Progenitor cell of endocrine pancreas (in vitro differentiated cells): ENCODE measurements around the gene RAB14. TPM values are rescaled to one million over a fixed set of nuclear protein-coding genes. Genes with fewer than 3 reads are reported as not detected.
"Not testable (repeated sequence)": the region's sequence is repeated elsewhere in the genome, so short reads cannot be mapped to it uniquely, and the experiment has no call there.

Experiments used
- DNase-seq: peaks from one replicate; pipeline ENCODE4 v3.0.0; 2021; ENCODE audit warnings: low spot score; ENCODE audit not compliant: unreplicated experiment
- H3K27ac Mint-ChIP-seq: 2 replicates; pipeline ENCODE4 v1.8.0; 2021; ENCODE audit warnings: mild to moderate bottlenecking, moderate library complexity, mixed read lengths
- H3K27me3 Mint-ChIP-seq: 2 replicates; pipeline ENCODE4 v1.8.0; 2021; ENCODE audit warnings: mixed read lengths
- H3K36me3 Mint-ChIP-seq: 2 replicates; pipeline ENCODE4 v1.8.0; 2022; ENCODE audit warnings: mixed read lengths; ENCODE audit not compliant: insufficient read depth
- H3K4me1 Mint-ChIP-seq: 2 replicates; pipeline ENCODE4 v1.8.0; 2021; ENCODE audit warnings: low read depth, mixed read lengths
- H3K4me3 Mint-ChIP-seq: 2 replicates; pipeline ENCODE4 v1.8.0; 2021; ENCODE audit warnings: low read depth, mild to moderate bottlenecking, moderate library complexity, mixed read lengths
- H3K9me3 Mint-ChIP-seq: 2 replicates; pipeline ENCODE4 v1.8.0; 2021; ENCODE audit warnings: low read depth, mixed read lengths
- total RNA-seq: library from RNA; stranded (reverse); gene quantifications from 2 replicates; pipeline ENCODE4 v1.2.1, GENCODE V29; 2021
- TF ChIP-seq, protein P1 (sequence below): fragments of 200-600 bp; sonication (generic); IDR thresholded peaks from one replicate; pipeline ENCODE4 v1.5.0; 2021; ENCODE audit warnings: antibody characterized with exemption, mild to moderate bottlenecking; ENCODE audit not compliant: unreplicated experiment

Gene RAB14
- total RNA-seq, 1 donor from 2014 or later: 53.7 TPM

DNA sequence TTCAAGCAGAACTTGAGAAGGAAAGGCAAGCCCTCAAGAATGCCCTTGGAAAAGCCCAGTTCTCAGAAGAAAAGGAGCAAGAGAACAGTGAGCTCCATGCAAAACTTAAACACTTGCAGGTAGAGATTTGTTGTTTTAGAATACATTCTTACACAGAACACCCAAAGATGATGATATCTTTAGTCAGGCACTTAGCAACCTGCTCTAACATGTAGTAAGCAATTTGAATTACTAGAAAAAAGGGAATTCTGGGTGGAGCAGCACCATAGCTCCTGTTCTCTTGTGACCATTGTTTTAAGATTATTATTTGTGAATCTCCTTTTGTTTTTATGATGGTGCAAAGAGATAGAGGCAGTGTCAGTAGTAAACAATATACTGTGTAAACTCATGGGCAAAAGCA lies 63.1 kb downstream of the RAB14 start:
- no peak for DNase-seq
- Mint-ChIP-seq H3K36me3 (peaks cover 11% of the 10 kb centered on the region), H3K9me3 (no peaks in the 10 kb centered on the region), H3K27ac (no peak overlapping the region), H3K27me3 (no peaks in the 10 kb centered on the region), H3K4me1 (peaks cover 2% of the 10 kb centered on the region), H3K4me3 (no peak overlapping the region)
- TF ChIP-seq, protein P1, sequence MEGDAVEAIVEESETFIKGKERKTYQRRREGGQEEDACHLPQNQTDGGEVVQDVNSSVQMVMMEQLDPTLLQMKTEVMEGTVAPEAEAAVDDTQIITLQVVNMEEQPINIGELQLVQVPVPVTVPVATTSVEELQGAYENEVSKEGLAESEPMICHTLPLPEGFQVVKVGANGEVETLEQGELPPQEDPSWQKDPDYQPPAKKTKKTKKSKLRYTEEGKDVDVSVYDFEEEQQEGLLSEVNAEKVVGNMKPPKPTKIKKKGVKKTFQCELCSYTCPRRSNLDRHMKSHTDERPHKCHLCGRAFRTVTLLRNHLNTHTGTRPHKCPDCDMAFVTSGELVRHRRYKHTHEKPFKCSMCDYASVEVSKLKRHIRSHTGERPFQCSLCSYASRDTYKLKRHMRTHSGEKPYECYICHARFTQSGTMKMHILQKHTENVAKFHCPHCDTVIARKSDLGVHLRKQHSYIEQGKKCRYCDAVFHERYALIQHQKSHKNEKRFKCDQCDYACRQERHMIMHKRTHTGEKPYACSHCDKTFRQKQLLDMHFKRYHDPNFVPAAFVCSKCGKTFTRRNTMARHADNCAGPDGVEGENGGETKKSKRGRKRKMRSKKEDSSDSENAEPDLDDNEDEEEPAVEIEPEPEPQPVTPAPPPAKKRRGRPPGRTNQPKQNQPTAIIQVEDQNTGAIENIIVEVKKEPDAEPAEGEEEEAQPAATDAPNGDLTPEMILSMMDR: no peak

DNA sequence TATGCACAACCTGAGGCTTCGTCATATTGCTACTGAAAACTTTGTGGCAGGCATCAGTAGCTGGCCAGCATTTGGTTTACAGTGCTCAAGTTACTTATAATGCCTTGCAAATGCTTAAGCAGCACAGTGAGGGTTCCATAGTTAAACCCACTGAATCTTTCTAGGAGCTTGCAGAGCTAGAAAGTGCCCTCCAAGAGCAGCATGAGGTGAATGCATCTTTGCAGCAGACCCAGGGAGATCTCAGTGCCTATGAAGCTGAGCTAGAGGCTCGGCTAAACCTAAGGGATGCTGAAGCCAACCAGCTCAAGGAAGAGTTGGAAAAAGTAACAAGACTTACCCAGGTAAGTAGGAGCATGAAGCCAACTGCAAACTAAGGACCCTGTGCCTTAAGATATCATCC lies 66.0 kb downstream of the RAB14 start:
- Mint-ChIP-seq H3K27me3 (no peaks in the 10 kb centered on the region), H3K9me3 (no peaks in the 10 kb centered on the region), H3K4me1 (peaks cover 7% of the 10 kb centered on the region), H3K27ac (no peak overlapping the region), H3K4me3 (no peak overlapping the region), H3K36me3 (peaks cover 11% of the 10 kb centered on the region)
- TF ChIP-seq, protein P1: no peak
- no peak for DNase-seq

DNA sequence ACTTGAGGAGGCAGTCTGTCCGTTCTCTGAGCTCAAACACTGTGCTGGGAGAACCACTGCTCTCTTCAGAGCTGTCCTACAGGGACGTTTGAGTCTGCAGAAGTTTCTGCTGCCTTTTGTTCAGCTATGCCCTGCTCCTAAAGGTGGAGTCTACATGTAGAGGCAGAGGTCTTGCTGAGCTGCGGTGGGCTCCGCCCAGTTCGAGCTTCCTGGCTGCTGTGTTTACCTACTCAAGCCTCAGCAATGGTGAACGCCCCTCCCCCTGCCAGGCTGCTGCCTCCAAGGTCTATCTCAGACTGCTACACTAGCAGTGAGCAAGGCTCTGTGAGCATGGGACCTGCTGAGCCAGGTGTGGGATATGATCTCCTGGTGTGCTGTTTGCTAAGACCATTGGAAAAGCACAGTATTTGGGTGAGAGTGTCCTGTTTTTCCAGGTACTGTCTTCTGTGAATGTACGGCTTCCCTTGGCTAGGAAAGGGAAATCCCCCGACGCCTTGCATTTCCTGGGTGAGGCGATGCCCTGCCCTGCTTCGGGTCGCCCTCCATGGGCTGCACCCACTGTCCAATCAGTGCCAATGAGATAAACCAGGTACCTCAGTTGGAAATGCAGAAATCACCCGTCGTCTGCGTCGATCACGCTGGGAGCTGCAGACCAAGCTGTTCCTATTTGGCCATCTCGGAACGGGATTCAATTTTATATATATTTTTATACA lies 68.4 kb downstream of the RAB14 start:
- TF ChIP-seq, protein P1: no peak
- H3K36me3 Mint-ChIP-seq: peaks cover 26% of the 10 kb centered on the region
- H3K9me3 Mint-ChIP-seq: peaks cover 7% of the 10 kb centered on the region
- peaks cover 12% of the 10 kb centered on the region for H3K4me1 Mint-ChIP-seq
- H3K27me3 Mint-ChIP-seq: no peaks in the 10 kb centered on the region
- H3K4me3 Mint-ChIP-seq: no peak overlapping the region
- DNase-seq: peak; percentile 18
- no peak overlapping the region for H3K27ac Mint-ChIP-seq

DNA sequence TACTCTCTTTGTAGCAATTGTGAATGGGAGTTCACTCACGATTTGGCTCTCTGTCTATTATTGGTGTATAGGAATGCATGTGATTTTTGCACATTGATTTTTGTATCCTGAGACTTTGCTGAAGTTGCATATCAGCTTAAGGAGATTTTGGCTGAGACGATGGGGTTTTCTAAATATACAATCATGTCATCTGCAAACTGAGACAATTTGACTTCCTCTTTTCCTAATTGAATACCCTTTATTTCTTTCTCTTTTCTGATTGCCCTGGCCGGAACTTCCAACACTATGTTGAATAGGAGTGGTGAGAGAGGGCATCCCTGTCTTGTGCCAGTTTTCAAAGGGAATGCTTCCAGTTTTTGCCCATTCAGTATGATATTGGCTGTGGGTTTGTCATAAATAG lies 72.3 kb downstream of the RAB14 start:
- not testable (repeated sequence) for DNase-seq, H3K9me3 Mint-ChIP-seq, H3K27me3 Mint-ChIP-seq, H3K4me3 Mint-ChIP-seq, H3K27ac Mint-ChIP-seq
- H3K4me1 Mint-ChIP-seq: peaks cover 12% of the 10 kb centered on the region
- peaks cover 35% of the 10 kb centered on the region for H3K36me3 Mint-ChIP-seq

Other genes starting within 250 kb of the RAB14 start
- 42.8 and 47.1 TPM in 2 replicates for gene C5, start 151.6 kb downstream of the RAB14 start, total RNA-seq
- gene CNTRL, start 126.9 kb downstream of the RAB14 start, total RNA-seq: 18.2 and 22.0 TPM in 2 replicates
- 35.0 and 41.4 TPM in 2 replicates for gene GSN, start 66.3 kb upstream of the RAB14 start, total RNA-seq
- gene STOM, start 168.4 kb upstream of the RAB14 start, total RNA-seq: 11.0 and 14.4 TPM in 2 replicates